ENCODE results near the gene SRCIN1. TPM values are rescaled to one million over a fixed set of nuclear protein-coding genes. Genes with fewer than 3 reads are reported as not detected.

The SRCIN1 gene
- total RNA-seq, 2 donors from 2014 or later = 0.52 to 1.1 TPM

GRCh38 chr17:38549285-38549684, 56.5 kb downstream of the SRCIN1 start:
- Histone ChIP-seq H3K27ac (no peak overlapping the region), H3K27me3 (no peaks in the 10 kb centered on the region), H3K9me3 (no peaks in the 10 kb centered on the region), H3K36me3 (no peaks in the 10 kb centered on the region), H3K4me3 (no peak overlapping the region), H3K4me1 (no peaks in the 10 kb centered on the region)
- no peak for DNase-seq (ENCODE audit: low spot score)
- TF ChIP-seq, protein P1, sequence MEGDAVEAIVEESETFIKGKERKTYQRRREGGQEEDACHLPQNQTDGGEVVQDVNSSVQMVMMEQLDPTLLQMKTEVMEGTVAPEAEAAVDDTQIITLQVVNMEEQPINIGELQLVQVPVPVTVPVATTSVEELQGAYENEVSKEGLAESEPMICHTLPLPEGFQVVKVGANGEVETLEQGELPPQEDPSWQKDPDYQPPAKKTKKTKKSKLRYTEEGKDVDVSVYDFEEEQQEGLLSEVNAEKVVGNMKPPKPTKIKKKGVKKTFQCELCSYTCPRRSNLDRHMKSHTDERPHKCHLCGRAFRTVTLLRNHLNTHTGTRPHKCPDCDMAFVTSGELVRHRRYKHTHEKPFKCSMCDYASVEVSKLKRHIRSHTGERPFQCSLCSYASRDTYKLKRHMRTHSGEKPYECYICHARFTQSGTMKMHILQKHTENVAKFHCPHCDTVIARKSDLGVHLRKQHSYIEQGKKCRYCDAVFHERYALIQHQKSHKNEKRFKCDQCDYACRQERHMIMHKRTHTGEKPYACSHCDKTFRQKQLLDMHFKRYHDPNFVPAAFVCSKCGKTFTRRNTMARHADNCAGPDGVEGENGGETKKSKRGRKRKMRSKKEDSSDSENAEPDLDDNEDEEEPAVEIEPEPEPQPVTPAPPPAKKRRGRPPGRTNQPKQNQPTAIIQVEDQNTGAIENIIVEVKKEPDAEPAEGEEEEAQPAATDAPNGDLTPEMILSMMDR (IDR thresholded peaks at IDR 0.05) = no peak

DNA sequence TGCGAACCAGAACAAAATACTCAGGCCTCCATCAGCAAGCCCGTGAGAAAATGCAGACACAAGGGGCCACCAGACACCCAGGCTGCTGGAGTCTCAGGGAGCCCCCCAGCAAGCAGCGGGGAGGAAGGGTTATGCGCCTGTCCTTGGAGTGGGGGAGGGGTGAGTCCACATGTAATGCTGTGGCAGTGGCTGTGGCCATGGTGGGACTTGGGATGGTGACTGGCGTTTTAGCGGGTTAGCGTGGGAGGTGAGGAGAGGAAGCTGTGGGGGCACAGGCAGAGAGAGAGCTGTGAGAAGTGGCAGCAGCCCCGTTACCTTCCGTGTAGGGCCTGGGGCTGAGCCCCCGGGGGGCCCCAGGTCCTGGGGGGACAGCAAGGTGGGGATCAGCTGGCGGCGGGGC, 58.3 kb downstream of the SRCIN1 start:
- TF ChIP-seq, protein P1 (IDR thresholded peaks at IDR 0.05) = no peak

DNA sequence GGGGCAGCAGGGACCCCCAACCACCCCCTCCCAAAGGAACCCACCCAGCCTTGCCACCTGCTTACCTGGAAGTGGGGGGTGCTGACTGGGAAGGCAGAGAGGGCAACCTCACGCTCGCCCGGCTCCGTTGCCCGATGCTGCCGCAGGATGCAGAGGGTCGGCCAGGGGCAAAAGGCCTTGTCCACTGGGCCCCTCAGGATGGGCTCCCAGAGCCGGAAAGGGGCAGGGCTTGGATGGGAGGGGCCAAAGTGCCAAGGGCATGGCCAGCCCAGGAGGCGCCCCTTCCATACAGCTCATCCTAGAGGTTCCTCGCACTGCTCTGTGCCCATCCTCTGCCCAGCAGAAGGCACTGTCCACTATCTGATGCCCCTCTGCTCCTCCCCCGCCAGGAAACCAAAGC, 59.4 kb downstream of the SRCIN1 start:
- no peak overlapping the region for H3K27ac ChIP-seq
- TF ChIP-seq, protein P1 (IDR thresholded peaks at IDR 0.05) = no peak
- no peaks in the 10 kb centered on the region for H3K9me3 ChIP-seq
- no peak overlapping the region for H3K4me3 ChIP-seq
- DNase-seq (ENCODE audit: low spot score) = no peak
- H3K4me1 ChIP-seq = no peaks in the 10 kb centered on the region
- no peaks in the 10 kb centered on the region for H3K27me3 ChIP-seq
- H3K36me3 ChIP-seq = no peaks in the 10 kb centered on the region

More for the DNA sequence above, 58.3 kb downstream of the SRCIN1 start:
- no peaks in the 10 kb centered on the region for H3K36me3 ChIP-seq
- H3K4me3 ChIP-seq = no peak overlapping the region
- H3K27me3 ChIP-seq = no peaks in the 10 kb centered on the region
- no peak overlapping the region for H3K27ac ChIP-seq
- no peaks in the 10 kb centered on the region for H3K4me1 ChIP-seq
- no peaks in the 10 kb centered on the region for H3K9me3 ChIP-seq
- no peak for DNase-seq (ENCODE audit: low spot score)

DNA sequence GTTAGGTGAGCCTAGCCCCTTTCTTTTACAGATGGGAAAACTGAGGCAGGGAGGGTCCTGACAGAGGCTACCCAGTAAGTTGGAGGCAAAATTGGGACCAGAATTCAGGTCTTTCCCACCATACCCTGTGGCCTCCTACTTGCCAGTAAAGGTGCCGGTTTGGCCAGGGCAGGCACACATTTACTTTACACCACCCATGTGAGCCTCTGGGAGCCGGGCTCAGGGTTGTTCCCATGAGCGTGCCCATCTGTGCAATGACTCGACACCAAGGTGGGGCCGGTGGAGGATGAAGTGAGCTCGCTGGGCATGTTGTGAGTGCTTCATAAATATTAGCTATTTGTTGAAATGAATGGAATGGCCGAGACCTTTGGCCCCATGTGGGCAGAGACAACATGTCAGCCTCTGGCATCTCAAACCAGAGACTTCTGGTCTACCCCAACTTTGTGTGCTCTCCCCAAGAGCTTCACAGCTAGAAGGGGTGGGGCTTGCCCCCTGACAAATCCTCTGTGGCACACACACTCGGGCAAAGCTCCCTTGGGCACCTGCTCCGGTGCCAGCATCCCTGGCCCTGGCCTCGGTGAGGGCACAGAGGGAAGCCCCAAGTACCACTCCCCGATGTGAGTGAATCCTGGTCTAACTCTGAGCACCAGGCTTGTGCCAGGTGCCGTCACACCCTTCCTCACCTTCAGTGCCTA, 60.1 kb downstream of the SRCIN1 start:
- DNase-seq (ENCODE audit: low spot score) = no peak
- TF ChIP-seq, protein P1 (IDR thresholded peaks at IDR 0.05) = no peak
- no peak overlapping the region for H3K27ac ChIP-seq
- no peaks in the 10 kb centered on the region for H3K36me3 ChIP-seq
- no peaks in the 10 kb centered on the region for H3K4me1 ChIP-seq
- no peak overlapping the region for H3K4me3 ChIP-seq
- H3K9me3 ChIP-seq = no peaks in the 10 kb centered on the region
- H3K27me3 ChIP-seq = no peaks in the 10 kb centered on the region

DNA sequence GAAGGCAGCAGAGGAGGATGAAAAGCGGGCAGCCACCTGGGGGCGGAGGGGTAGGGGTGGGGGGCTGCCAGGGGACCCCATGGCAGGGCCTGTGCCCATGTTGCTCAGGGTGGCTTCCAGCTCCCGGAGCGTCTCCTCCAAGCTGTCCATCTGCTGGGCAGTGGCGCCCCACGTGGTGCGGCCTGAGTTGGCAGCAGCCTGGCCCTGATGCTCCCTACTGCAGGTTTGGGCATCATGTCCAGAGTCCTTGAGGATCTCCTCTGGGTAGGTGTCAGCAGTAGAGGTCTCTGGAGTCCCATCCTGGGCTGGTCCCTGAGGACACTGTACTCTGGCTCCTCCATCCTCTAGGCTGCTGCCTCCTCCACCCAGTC, 60.9 kb downstream of the SRCIN1 start:
- Histone ChIP-seq H3K9me3 (no peaks in the 10 kb centered on the region), H3K36me3 (no peaks in the 10 kb centered on the region), H3K4me1 (no peaks in the 10 kb centered on the region), H3K4me3 (no peak overlapping the region), H3K27ac (no peak overlapping the region), H3K27me3 (no peaks in the 10 kb centered on the region)
- TF ChIP-seq, protein P1 (IDR thresholded peaks at IDR 0.05) = no peak
- no peak for DNase-seq (ENCODE audit: low spot score)

Measured in right atrium auricular region (tissue), 2 donors.